ENCODE results near the gene DUSP22.

DUSP22 gene

DNA sequence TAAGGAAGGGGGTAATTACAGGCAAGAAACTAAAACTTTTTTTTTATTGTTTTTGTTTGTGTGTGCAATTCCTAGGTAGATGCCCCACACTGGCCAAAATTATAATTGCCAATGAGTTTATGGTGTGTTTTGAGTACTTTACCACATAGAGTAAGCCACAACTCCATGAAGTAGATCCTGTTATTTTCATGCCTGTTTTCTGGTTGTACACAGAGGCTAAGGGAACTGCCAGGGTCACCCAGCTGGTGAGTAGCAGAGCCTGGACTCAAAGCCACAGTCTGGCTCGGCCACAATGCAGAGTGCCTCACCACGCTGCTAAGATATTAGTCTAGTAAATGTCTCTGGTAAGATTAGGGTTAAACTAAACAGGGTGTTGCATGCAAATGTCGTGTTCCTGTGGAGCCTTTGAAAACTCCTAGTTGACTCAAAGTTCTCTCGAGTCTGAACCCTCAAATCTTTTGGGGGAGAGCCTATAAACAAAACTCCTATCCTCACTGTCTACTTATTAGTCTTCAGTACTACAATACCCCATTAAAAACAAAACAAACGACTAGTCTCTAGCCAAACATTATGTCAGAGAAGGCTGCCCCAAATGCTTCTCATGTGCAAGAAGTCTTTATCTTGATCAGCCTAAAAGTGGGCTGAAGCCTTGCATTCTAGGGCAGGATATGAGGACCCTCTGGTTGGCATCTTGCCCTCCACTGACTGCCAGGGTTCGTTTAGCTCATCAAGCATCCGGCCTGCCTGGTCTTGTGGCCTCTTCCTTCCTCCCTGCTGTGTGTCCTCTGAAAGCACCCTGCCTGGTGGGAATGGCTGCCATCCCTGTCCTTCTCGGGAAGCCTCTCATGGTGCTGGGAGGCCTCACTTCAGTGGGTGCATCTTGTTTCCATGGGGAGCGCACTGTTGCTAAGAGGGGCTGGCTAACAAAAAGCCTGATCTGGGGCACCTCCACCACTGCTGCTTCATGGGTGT lies 4.2 kb downstream of the DUSP22 start:
- TF ChIP-seq, protein P1, sequence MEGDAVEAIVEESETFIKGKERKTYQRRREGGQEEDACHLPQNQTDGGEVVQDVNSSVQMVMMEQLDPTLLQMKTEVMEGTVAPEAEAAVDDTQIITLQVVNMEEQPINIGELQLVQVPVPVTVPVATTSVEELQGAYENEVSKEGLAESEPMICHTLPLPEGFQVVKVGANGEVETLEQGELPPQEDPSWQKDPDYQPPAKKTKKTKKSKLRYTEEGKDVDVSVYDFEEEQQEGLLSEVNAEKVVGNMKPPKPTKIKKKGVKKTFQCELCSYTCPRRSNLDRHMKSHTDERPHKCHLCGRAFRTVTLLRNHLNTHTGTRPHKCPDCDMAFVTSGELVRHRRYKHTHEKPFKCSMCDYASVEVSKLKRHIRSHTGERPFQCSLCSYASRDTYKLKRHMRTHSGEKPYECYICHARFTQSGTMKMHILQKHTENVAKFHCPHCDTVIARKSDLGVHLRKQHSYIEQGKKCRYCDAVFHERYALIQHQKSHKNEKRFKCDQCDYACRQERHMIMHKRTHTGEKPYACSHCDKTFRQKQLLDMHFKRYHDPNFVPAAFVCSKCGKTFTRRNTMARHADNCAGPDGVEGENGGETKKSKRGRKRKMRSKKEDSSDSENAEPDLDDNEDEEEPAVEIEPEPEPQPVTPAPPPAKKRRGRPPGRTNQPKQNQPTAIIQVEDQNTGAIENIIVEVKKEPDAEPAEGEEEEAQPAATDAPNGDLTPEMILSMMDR (IDR thresholded peaks at IDR 0.05; ENCODE audit: low read depth, low read length, missing control alignments) = no peak
- H3K4me3 ChIP-seq (ENCODE audit: low read depth, low read length) = no peak overlapping the region
- in situ Hi-C loops (cut with HindIII; ENCODE audit: low sequenced_read_pairs) = no loop called here
- DNase-seq (ENCODE audit: low read depth) = no peak

DNA sequence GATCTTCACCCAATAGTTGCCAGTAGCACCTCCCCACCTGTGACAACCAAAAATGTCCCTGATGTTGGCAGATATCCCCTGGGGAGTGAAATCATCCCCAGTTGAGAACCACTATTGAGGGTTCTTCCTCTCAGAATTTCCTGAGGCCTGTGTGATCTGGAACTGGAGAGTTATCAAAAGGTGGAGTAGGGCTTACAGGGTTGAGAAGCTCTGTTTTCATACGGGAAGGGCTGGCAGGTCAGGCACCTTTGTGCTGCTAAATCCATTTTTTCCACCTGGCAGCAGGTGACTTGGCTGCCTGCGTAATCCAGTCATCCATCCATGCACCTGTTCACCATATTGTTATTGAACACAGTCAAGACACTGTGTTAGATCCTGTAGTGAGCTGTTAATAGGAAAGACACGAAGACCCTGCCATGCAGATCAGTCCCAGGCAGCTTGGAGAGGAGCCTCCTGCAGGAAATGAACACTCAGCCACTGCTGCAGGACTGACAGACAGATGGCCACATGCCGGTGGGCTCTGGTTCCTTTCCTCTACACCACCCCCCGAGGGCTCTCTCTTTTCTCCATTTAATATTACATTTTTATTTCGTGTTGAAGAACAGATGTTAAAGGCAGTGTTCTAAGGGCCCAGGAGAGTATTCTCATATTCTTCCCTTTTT lies 5.4 kb downstream of the DUSP22 start:
- in situ Hi-C loops (cut with HindIII; ENCODE audit: low sequenced_read_pairs) = no loop called here

DNA sequence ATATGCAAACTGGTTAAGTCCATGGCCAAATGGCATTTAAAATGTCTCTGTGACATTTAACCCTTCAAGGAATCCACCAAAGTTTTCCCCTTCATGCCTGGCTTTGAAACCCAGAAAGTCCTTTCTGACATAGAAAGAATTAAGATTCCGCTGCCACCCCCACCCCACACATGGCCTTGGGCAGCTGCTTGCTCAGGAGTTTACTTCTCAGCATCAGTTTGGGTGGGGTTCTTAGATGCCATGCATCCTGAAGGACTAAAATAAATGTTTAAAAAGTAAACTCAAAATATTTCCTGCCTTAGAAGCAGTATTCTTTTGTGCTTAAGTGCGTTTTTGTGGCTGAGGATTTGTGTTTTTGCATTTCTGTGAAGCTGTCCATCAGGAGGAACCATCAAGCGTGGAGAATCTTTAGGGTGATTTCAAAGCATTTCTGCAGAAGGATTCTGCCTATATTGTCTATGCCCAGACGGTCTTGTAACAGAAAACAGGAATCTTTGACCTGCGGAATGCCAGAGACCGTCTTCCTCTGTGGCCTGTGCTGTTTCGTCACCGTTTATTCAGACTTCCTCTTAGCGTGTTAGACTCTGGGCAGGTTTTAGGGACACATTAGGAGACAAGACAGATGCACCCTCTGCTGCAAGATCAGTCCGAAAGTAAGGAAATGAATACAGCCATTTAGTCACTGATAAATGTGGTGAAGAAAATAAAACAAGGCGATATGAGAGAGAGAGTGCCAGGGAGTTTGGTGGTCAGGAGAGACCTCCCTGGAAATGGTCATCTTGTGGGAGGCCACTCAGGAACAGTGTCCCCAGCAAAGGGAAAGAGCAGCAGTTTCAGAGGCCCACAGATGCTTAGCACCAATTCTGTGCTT lies 6.2 kb downstream of the DUSP22 start:
- no peak for DNase-seq (ENCODE audit: low read depth)
- no peak overlapping the region for H3K4me3 ChIP-seq (ENCODE audit: low read depth, low read length)
- TF ChIP-seq, protein P1 (IDR thresholded peaks at IDR 0.05; ENCODE audit: low read depth, low read length, missing control alignments) = no peak
- in situ Hi-C loops (cut with HindIII; ENCODE audit: low sequenced_read_pairs) = no loop called here

More for the DNA sequence above, 5.4 kb downstream of the DUSP22 start:
- TF ChIP-seq, protein P1 (IDR thresholded peaks at IDR 0.05; ENCODE audit: low read depth, low read length, missing control alignments) = no peak
- no peak overlapping the region for H3K4me3 ChIP-seq (ENCODE audit: low read depth, low read length)
- no peak for DNase-seq (ENCODE audit: low read depth)

DNA sequence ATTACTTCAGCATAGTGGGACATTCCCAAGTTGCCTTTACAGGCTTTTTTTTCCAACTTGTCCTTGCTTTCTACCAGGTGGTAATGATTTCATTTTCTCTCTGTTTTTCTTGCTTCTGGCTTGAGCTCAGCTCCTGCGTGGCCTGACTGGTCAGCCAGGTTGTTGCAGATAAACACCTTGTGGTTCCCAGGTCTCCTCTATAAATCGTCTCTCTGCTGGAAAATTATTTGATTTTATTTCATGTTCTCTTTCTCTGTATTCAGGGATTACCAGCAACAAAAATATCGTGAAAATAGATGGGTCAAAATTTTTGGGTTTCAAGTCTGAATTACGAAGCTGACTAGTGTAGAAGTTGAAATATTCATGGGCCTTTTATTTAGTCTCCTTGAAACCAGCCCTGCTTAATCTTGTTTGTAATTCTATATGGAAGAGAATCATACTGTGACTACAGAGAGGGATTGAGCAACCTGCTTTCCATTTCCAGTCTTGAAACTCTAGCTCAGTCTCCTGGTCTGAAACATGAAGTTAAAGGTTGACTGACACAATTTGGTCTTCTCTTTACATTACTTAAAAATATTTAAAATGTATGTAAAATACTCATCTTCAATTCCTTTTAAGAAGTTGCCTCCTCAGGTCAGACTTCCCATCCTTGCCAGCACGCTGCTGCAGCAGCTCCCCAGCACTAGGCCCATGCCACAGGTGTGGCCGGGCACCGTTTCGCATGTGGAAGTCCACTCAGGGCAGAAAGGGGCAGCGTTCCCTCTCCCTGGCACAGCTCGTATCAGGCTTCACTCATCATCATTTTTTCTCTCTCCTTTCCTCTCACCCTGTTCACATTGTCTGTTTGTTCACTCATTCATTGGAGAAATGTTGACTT lies 7.1 kb downstream of the DUSP22 start:
- TF ChIP-seq, protein P1 (IDR thresholded peaks at IDR 0.05; ENCODE audit: low read depth, low read length, missing control alignments) = no peak
- no peak overlapping the region for H3K4me3 ChIP-seq (ENCODE audit: low read depth, low read length)
- in situ Hi-C loops (cut with HindIII; ENCODE audit: low sequenced_read_pairs) = no loop called here
- no peak for DNase-seq (ENCODE audit: low read depth)

DNA sequence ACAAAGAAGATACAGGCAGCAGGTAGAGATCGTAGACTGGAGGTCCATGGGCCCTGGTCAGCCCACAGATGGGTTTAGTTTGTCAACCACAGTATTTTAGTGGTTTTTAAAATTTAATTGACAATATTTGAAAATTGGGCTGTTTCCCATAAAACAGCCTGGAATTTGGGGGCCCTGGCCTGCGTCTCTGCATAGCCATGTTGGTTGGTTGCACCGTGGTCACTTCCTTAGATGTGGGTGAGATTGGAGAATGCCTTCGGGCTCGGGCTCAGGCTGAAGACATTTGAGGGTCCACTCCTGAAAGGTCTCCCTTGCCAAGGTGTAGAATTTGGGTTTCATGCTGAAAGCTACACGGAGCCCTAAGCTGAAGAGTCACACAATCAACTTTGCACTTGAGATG lies 7.7 kb downstream of the DUSP22 start:
- TF ChIP-seq, protein P1 (IDR thresholded peaks at IDR 0.05; ENCODE audit: low read depth, low read length, missing control alignments) = no peak
- no peak overlapping the region for H3K4me3 ChIP-seq (ENCODE audit: low read depth, low read length)
- DNase-seq (ENCODE audit: low read depth) = no peak
- in situ Hi-C loops (cut with HindIII; ENCODE audit: low sequenced_read_pairs) = no loop called here
